ENCODE data around the gene UGGT1. TPM values are rescaled to one million over a fixed set of nuclear protein-coding genes. Genes with fewer than 3 reads are reported as not detected.

UGGT1 gene
- total and polyA plus RNA-seq, 10 donors, result 4.0 to 64.6 (median 48.1) TPM

GRCh38 chr2:128198656-128199055 is 107.7 kb downstream of the UGGT1 start:
- DNase-seq, result no peak

GRCh38 chr2:128199141-128199540 is 108.1 kb downstream of the UGGT1 start:
- no peak for TF ChIP-seq CTCF (IDR thresholded peaks at IDR 0.05 in 8 of 11, conservative IDR thresholded peaks at IDR 0.05 in 3 of 11)
- TF ChIP-seq POLR2A (IDR thresholded peaks at IDR 0.05), result no peak
- intact Hi-C loops (cut with DNase I; ENCODE audit: low total_unique reads), result no loop called here

More at GRCh38 chr2:128198656-128199055, 107.7 kb downstream of the UGGT1 start:
- intact Hi-C loops (cut with DNase I; ENCODE audit: low total_unique reads), result no loop called here
- H3K4me1 ChIP-seq, result peaks cover 0 to 24% (median 17%) of the 10 kb centered on the region in 6 donors
- no peak overlapping the region for H3K27ac ChIP-seq
- H3K4me3 ChIP-seq, result no peak overlapping the region
- peaks cover 0 to 14% (median 0%) of the 10 kb centered on the region in 6 donors for H3K36me3 ChIP-seq
- no peak for TF ChIP-seq CTCF (IDR thresholded peaks at IDR 0.05 in 8 of 11, conservative IDR thresholded peaks at IDR 0.05 in 3 of 11)
- no peak for TF ChIP-seq POLR2A (IDR thresholded peaks at IDR 0.05)
- no peak for TF ChIP-seq POLR2AphosphoS5 (IDR thresholded peaks at IDR 0.05)
- no peaks in the 10 kb centered on the region for H3K27me3 ChIP-seq (replicated peaks in 1 of 7)
- H3K9me3 ChIP-seq, result no peaks in the 10 kb centered on the region
- WGBS, 5 donors, result 75 to 86% (median 82%) methylated on average over 3 of the region's 3 CpGs

DNA sequence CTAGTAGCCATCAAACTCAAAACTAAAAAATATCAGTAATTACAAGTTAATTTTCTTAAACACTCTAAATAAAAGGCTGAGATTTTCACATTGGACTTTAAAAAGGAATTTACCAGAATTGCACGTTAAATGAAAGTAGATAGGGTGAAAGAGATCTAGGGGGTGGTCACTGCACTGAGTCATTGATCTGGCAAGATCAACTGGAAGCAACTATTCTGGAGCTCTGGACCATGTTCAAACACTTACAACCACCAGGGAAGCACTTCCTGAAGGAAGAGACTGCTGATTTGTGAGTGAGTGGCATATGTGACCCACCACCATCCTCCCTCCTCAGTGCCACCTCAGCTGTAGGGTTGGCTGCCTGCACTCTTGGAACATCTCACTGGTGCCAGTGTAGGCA is 111.8 kb downstream of the UGGT1 start:
- no peak overlapping the region for H3K4me3 ChIP-seq
- peaks cover 0 to 11% (median 1%) of the 10 kb centered on the region in 8 donors for H3K9me3 ChIP-seq
- H3K27ac ChIP-seq, result no peak overlapping the region
- no peaks in the 10 kb centered on the region for H3K36me3 ChIP-seq
- no peaks in the 10 kb centered on the region for H3K27me3 ChIP-seq (replicated peaks in 1 of 7)
- H3K4me1 ChIP-seq, result no peaks in the 10 kb centered on the region
- TF ChIP-seq POLR2AphosphoS5 (IDR thresholded peaks at IDR 0.05) (no peak), POLR2A (IDR thresholded peaks at IDR 0.05) (no peak), CTCF (IDR thresholded peaks at IDR 0.05 in 8 of 11, conservative IDR thresholded peaks at IDR 0.05 in 3 of 11) (no peak)
- intact Hi-C loops (cut with DNase I; ENCODE audit: low total_unique reads), result no loop called here
- WGBS, 5 donors, result 71 to 92% (median 86%) methylated on average over 1 of the region's 1 CpG
- no peak for DNase-seq

More at GRCh38 chr2:128199141-128199540, 108.1 kb downstream of the UGGT1 start:
- Histone ChIP-seq H3K4me1 (peaks cover 0 to 24% (median 17%) of the 10 kb centered on the region in 6 donors), H3K9me3 (no peaks in the 10 kb centered on the region), H3K27me3 (replicated peaks in 1 of 7) (no peaks in the 10 kb centered on the region), H3K4me3 (no peak overlapping the region), H3K36me3 (peaks cover 0 to 9% (median 0%) of the 10 kb centered on the region in 6 donors), H3K27ac (no peak overlapping the region)
- 83 to 89% (median 88%) methylated on average over 7 of the region's 7 CpGs for WGBS, 5 donors
- no peak for DNase-seq

DNA sequence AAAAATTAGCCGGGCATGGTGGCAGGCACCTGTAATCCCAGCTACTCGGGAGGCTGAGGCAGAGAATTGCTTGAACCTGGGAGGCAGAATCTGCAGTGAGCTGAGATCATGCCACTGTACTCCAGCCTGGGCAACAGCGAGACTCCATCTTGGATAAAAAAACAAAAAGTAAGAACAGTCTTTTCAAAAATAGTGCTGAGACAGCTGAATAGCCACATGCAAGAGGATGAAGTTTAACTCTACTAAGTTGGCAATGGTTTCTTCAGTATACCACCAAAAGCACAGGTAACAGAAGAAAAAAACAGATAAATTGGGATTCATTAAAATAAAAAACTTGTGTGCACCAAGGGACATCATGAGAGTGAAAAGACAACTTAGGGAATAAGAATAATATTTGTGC is 115.2 kb downstream of the UGGT1 start:
- H3K4me1 ChIP-seq, result no peaks in the 10 kb centered on the region
- no peak overlapping the region for H3K27ac ChIP-seq
- H3K9me3 ChIP-seq, result peaks cover 0 to 25% (median 4%) of the 10 kb centered on the region in 8 donors
- 66 to 92% (median 85%) methylated on average over 3 of the region's 3 CpGs for WGBS, 5 donors
- intact Hi-C loops (cut with DNase I; ENCODE audit: low total_unique reads), result no loop called here
- H3K4me3 ChIP-seq, result no peak overlapping the region
- no peaks in the 10 kb centered on the region for H3K36me3 ChIP-seq
- no peak for DNase-seq
- no peaks in the 10 kb centered on the region for H3K27me3 ChIP-seq (replicated peaks in 1 of 7)
- TF ChIP-seq POLR2AphosphoS5 (IDR thresholded peaks at IDR 0.05) (no peak), POLR2A (IDR thresholded peaks at IDR 0.05) (no peak), CTCF (IDR thresholded peaks at IDR 0.05 in 8 of 11, conservative IDR thresholded peaks at IDR 0.05 in 3 of 11) (no peak)

All from spleen (tissue), 11 donors.